Measurements from ENCODE around the gene TLN1. TPM values are rescaled to one million over a fixed set of nuclear protein-coding genes. Genes with fewer than 3 reads are reported as not detected.

Gene TLN1
- total RNA-seq, 2 experiments from 2014 or later, result 98.8 to 177 TPM

- DNase-seq (ENCODE audit: low spot score), result no peak
- Histone ChIP-seq H3K27ac (ENCODE audit: low read depth, low read length, poor library complexity, severe bottlenecking) (no peak overlapping the region), H3K9me2 (ENCODE audit: insufficient read depth, low read length) (no peaks in the 10 kb centered on the region), H3K4me2 (ENCODE audit: low read length) (peak overlapping the region; percentile 99), H3K79me2 (ENCODE audit: insufficient read depth, low read depth, low read length) (peaks cover 14% of the 10 kb centered on the region; the same call in 1 of the 2 replicates), H3K4me3 (ENCODE audit: low read depth, low read length, poor library complexity, severe bottlenecking) (peak overlapping the region; percentile 1), H2AFZ (ENCODE audit: low read length) (no peak overlapping the region), H4K20me1 (ENCODE audit: insufficient read depth, low read length) (no peaks in the 10 kb centered on the region), H3K36me3 (ENCODE audit: insufficient read depth, low read length) (peaks cover 24% of the 10 kb centered on the region), H3K9me3 (ENCODE audit: low read length) (no peaks in the 10 kb centered on the region), H3K4me1 (ENCODE audit: insufficient read depth, low read length, poor library complexity, severe bottlenecking) (peaks cover 50% of the 10 kb centered on the region)
- CTCF ChIA-PET (ENCODE audit: unreplicated experiment), result interaction anchor here (2.0 kb wide), 1 partner anchor 62 kb away, joined by 13 read pairs; no protein-coding TSS in a partner anchor
- intact Hi-C loops (cut with micrococcal nuclease; ENCODE audit: unreplicated experiment), result no loop called here
- POLR2A ChIA-PET, result interaction anchor here (0.7 to 3.4 kb wide), 10 partner anchors 8 to 1744 kb away, joined by 3 to 27 read pairs (median 9); partner anchors contain the start of genes CA9 and SIT1
- TF ChIP-seq EZH2phosphoT487 (IDR thresholded peaks at IDR 0.05; ENCODE audit: borderline replicate concordance, low read depth, low read length), result no peak
- TF ChIP-seq, protein P1, sequence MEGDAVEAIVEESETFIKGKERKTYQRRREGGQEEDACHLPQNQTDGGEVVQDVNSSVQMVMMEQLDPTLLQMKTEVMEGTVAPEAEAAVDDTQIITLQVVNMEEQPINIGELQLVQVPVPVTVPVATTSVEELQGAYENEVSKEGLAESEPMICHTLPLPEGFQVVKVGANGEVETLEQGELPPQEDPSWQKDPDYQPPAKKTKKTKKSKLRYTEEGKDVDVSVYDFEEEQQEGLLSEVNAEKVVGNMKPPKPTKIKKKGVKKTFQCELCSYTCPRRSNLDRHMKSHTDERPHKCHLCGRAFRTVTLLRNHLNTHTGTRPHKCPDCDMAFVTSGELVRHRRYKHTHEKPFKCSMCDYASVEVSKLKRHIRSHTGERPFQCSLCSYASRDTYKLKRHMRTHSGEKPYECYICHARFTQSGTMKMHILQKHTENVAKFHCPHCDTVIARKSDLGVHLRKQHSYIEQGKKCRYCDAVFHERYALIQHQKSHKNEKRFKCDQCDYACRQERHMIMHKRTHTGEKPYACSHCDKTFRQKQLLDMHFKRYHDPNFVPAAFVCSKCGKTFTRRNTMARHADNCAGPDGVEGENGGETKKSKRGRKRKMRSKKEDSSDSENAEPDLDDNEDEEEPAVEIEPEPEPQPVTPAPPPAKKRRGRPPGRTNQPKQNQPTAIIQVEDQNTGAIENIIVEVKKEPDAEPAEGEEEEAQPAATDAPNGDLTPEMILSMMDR (conservative IDR thresholded peaks at IDR 0.05; ENCODE audit: low read length), result no peak
- no TSS peak for BruUV-seq (replicated peaks)
These were observed 66.0 kb downstream of the TLN1 start for GRCh38 chr9:35666045-35666444.

- ChIA-PET POLR2A (interaction anchor here (0.7 to 5.5 kb wide), 17 partner anchors 9 to 576 kb away, joined by 3 to 28 read pairs (median 5); partner anchors contain the start of genes CA9, CD72 and SIT1), CTCF (ENCODE audit: unreplicated experiment) (interaction anchor here (1.3 to 2.0 kb wide), 3 partner anchors 48 to 66 kb away, joined by 3 to 13 read pairs (median 4); no protein-coding TSS in a partner anchor)
- Histone ChIP-seq H3K79me2 (ENCODE audit: insufficient read depth, low read depth, low read length) (peaks cover 14% of the 10 kb centered on the region; the same call in 1 of the 2 replicates), H3K36me3 (ENCODE audit: insufficient read depth, low read length) (peaks cover 30% of the 10 kb centered on the region), H3K9me2 (ENCODE audit: insufficient read depth, low read length) (no peaks in the 10 kb centered on the region), H3K4me3 (ENCODE audit: low read depth, low read length, poor library complexity, severe bottlenecking) (peak overlapping the region; percentile 78), H3K4me1 (ENCODE audit: insufficient read depth, low read length, poor library complexity, severe bottlenecking) (peaks cover 56% of the 10 kb centered on the region), H2AFZ (ENCODE audit: low read length) (peak overlapping the region; percentile 65), H3K4me2 (ENCODE audit: low read length) (peak overlapping the region; percentile 99), H3K9me3 (ENCODE audit: low read length) (no peaks in the 10 kb centered on the region), H3K27ac (ENCODE audit: low read depth, low read length, poor library complexity, severe bottlenecking) (peak overlapping the region; percentile 85), H4K20me1 (ENCODE audit: insufficient read depth, low read length) (no peaks in the 10 kb centered on the region)
- TF ChIP-seq, protein P1 (conservative IDR thresholded peaks at IDR 0.05; ENCODE audit: low read length), result no peak
- no peak for TF ChIP-seq EZH2phosphoT487 (IDR thresholded peaks at IDR 0.05; ENCODE audit: borderline replicate concordance, low read depth, low read length)
- intact Hi-C loops (cut with micrococcal nuclease; ENCODE audit: unreplicated experiment), result no loop called here
- DNase-seq (ENCODE audit: low spot score), result no peak
- BruUV-seq (replicated peaks), result no TSS peak
These were observed 66.5 kb downstream of the TLN1 start for GRCh38 chr9:35665471-35665818.

All from OCI-LY7 (cell line).